ENCODE results near the gene SERTAD2. TPM values are rescaled to one million over a fixed set of nuclear protein-coding genes. Genes with fewer than 3 reads are reported as not detected.

The SERTAD2 gene
- total and polyA plus RNA-seq, 2 donors (not counting 3 experiments of a cell fraction or from before 2014, with no cell fraction given) = 5.5 to 11.2 TPM

- Histone ChIP-seq H3K4me2 (ENCODE audit: insufficient read depth, low read length) (no peak overlapping the region), H4K20me1 (replicated peaks; ENCODE audit: control insufficient read depth, extremely low read depth, insufficient read depth, low read length) (no peaks in the 10 kb centered on the region), H3K79me2 (ENCODE audit: control insufficient read depth, insufficient read depth, low read length) (no peaks in the 10 kb centered on the region), H3K9me3 (replicated peaks; ENCODE audit: control insufficient read depth, insufficient read depth, low read length) (no peaks in the 10 kb centered on the region), H3K27me3 (ENCODE audit: control insufficient read depth in 2 of 2, insufficient read depth in 2 of 2, low read length in 2 of 2) (no peaks in the 10 kb centered on the region), H3K36me3 (ENCODE audit: control insufficient read depth in 2 of 2, extremely low read depth in 1 of 2, insufficient read depth in 2 of 2, low read length in 2 of 2) (no peaks in the 10 kb centered on the region), H2AFZ (ENCODE audit: low read depth, low read length) (no peak overlapping the region), H3K9ac (replicated peaks; ENCODE audit: extremely low read depth, insufficient read depth, low read length) (no peak overlapping the region), H3K9me1 (replicated peaks; ENCODE audit: control insufficient read depth, extremely low read depth, insufficient read depth, low read length) (no peaks in the 10 kb centered on the region), H3K27ac (ENCODE audit: insufficient read depth, low read depth, low read length) (no peak overlapping the region), H3K4me1 (ENCODE audit: control insufficient read depth, extremely low read depth, insufficient read depth, low read length) (no peaks in the 10 kb centered on the region), H3K4me3 (replicated peaks in 1 of 3; ENCODE audit: insufficient read depth in 1 of 3, low read depth in 1 of 3, low read length in 3 of 3) (no peak overlapping the region)
- ChIA-PET POLR2A (no interaction called here), CTCF (interaction anchor here (0.8 to 1.6 kb wide), 5 partner anchors 9 to 84 kb away, joined by 3 to 4 read pairs (median 3); no protein-coding TSS in a partner anchor)
- DNase-seq (ENCODE audit: low read depth, low spot score) = peak; percentile 50
- intact Hi-C loops (cut with micrococcal nuclease) = no loop called here
- TF ChIP-seq EZH2 (IDR thresholded peaks at IDR 0.05; ENCODE audit: borderline replicate concordance, low read depth, low read length, severe bottlenecking) (no peak), GATA2 (IDR thresholded peaks at IDR 0.05; ENCODE audit: insufficient read depth, insufficient read length, low read depth, low read length) (no peak), FOS (IDR thresholded peaks at IDR 0.05; ENCODE audit: borderline replicate concordance, insufficient read depth, low read length) (no peak), JUN (IDR thresholded peaks at IDR 0.05; ENCODE audit: borderline replicate concordance, insufficient read depth, insufficient read length, low read depth) (no peak), MAX (IDR thresholded peaks at IDR 0.05; ENCODE audit: insufficient read depth, insufficient read length) (no peak), POLR2A (IDR thresholded peaks at IDR 0.05; ENCODE audit: low read depth, low read length) (no peak), POLR2AphosphoS5 (IDR thresholded peaks at IDR 0.05; ENCODE audit: insufficient read depth, low read depth, low read length) (no peak), MYC (IDR thresholded peaks at IDR 0.05; ENCODE audit: low read depth, low read length) (no peak), CTCF (IDR thresholded peaks at IDR 0.05; ENCODE audit: extremely low read depth in 1 of 2, insufficient read depth in 1 of 2, low read depth in 1 of 2, low read length in 2 of 2) (no peak)
- no TSS peak for BruUV-seq (replicated peaks)
- dilution Hi-C loops (cut with MboI; ENCODE audit: extremely low pct_ligation_motif_present, low sequenced_read_pairs) = no loop called here
- FAIRE-seq = peak; percentile 59
Observed at GRCh38 chr2:64666810-64667438, 13.2 kb upstream of the SERTAD2 start.

Measured in endothelial cell of umbilical vein (primary cell).